ENCODE results near the gene IRX6. TPM values are rescaled to one million over a fixed set of nuclear protein-coding genes. Genes with fewer than 3 reads are reported as not detected.

The IRX6 gene
- total and polyA plus RNA-seq, 4 donors: 0.37 to 6.3 (median 4.0) TPM

DNA sequence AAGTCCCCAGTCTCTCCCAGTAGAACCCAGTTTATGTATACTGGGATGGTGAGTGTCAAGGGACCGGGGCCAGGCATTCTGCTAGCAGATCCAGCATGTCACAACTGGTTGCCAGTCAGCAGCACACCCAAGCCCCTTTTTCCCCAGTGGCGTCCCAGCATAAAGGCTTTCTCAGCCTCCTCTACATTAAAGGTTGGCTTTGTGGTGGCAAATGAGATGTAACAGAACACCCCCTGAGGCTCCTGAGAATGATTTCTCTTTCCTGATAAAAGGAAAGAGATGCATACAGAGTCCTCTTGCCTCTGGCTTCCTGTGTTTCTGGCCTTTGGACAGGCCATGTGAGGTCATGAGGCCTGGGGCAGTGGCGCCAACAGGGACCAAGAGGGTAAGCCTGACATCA, 27.9 kb downstream of the IRX6 start:
- 90 to 96% methylated on average over 3 of the region's 3 CpGs for WGBS, 2 donors
- Histone ChIP-seq H3K9me3 (ENCODE audit: control insufficient read depth in 4 of 4, insufficient read depth in 3 of 4, low read length in 3 of 4) (peaks cover 0 to 2% (median 0%) of the 10 kb centered on the region in 4 donors), H3K4me1 (ENCODE audit: control insufficient read depth in 5 of 5, insufficient read depth in 5 of 5, low read length in 5 of 5) (no peaks in the 10 kb centered on the region), H3K9ac (ENCODE audit: insufficient read depth in 1 of 2, low read length in 2 of 2) (no peak overlapping the region), H3K27ac (ENCODE audit: low read depth in 1 of 2, low read length in 1 of 2) (no peak overlapping the region), H3K36me3 (ENCODE audit: control insufficient read depth in 4 of 4, insufficient read depth in 4 of 4, low read length in 4 of 4) (no peaks in the 10 kb centered on the region), H3K4me3 (no peak overlapping the region), H3K27me3 (ENCODE audit: control insufficient read depth in 3 of 3, insufficient read depth in 3 of 3, low read length in 2 of 3) (no peaks in the 10 kb centered on the region)
- TF ChIP-seq, protein P1, sequence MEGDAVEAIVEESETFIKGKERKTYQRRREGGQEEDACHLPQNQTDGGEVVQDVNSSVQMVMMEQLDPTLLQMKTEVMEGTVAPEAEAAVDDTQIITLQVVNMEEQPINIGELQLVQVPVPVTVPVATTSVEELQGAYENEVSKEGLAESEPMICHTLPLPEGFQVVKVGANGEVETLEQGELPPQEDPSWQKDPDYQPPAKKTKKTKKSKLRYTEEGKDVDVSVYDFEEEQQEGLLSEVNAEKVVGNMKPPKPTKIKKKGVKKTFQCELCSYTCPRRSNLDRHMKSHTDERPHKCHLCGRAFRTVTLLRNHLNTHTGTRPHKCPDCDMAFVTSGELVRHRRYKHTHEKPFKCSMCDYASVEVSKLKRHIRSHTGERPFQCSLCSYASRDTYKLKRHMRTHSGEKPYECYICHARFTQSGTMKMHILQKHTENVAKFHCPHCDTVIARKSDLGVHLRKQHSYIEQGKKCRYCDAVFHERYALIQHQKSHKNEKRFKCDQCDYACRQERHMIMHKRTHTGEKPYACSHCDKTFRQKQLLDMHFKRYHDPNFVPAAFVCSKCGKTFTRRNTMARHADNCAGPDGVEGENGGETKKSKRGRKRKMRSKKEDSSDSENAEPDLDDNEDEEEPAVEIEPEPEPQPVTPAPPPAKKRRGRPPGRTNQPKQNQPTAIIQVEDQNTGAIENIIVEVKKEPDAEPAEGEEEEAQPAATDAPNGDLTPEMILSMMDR (IDR thresholded peaks at IDR 0.05; ENCODE audit: control extremely low read depth, extremely low read depth): no peak
- DNase-seq (no peak), ATAC-seq (ENCODE audit: insufficient read depth, low FRiP score) (no peak)

DNA sequence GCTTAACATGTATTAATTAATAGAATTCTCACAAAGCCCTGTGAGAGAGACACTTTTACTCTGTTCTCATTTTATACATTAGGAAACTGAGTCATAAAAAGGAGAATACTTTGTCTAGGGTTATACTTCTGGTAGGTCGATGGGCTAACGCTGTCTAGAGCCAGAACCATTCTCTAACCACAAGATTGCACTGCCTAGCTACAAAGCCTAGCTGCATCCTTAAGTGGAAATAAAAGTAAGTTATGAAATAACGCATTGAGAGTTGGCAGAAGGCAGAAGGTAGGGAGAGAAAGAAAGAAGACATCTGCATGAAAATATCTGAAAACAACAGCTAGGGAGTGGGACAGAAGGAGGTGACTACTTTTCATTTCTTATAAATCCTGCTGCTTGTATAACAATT, 33.2 kb downstream of the IRX6 start:
- 68 to 80% methylated on average over 3 of the region's 3 CpGs for WGBS, 2 donors
- TF ChIP-seq, protein P1 (IDR thresholded peaks at IDR 0.05; ENCODE audit: control extremely low read depth, extremely low read depth): no peak

DNA sequence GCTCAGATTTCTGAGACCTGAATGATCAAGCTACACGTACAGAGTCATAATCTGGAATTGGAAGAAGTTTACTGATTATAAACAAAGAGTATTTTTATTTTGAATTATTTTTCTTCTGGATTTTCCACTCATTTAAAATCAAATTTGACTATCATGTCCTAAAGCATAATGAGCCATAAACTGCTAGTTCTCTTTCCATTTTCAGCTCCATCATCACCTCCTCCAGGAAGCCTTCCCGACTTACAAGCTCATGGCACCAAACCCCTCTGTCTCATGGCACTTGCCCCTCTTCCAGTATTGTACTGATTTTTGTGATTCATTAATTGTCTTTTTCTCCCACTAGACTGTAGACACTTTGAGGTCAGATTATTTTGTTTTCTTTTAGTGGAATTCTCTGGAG, 35.9 kb downstream of the IRX6 start:
- Histone ChIP-seq H3K27me3 (ENCODE audit: control insufficient read depth in 3 of 3, insufficient read depth in 3 of 3, low read length in 2 of 3) (peaks cover 0 to 7% (median 6%) of the 10 kb centered on the region in 3 donors), H3K4me3 (no peak overlapping the region), H3K27ac (ENCODE audit: low read depth in 1 of 2, low read length in 1 of 2) (no peak overlapping the region), H3K36me3 (ENCODE audit: control insufficient read depth in 4 of 4, insufficient read depth in 4 of 4, low read length in 4 of 4) (no peaks in the 10 kb centered on the region), H3K9ac (ENCODE audit: insufficient read depth in 1 of 2, low read length in 2 of 2) (no peak overlapping the region), H3K4me1 (ENCODE audit: control insufficient read depth in 5 of 5, insufficient read depth in 5 of 5, low read length in 5 of 5) (no peaks in the 10 kb centered on the region), H3K9me3 (ENCODE audit: control insufficient read depth in 4 of 4, insufficient read depth in 3 of 4, low read length in 3 of 4) (peaks cover 0 to 4% (median 0%) of the 10 kb centered on the region in 4 donors)
- TF ChIP-seq, protein P1 (IDR thresholded peaks at IDR 0.05; ENCODE audit: control extremely low read depth, extremely low read depth): no peak
- ATAC-seq (ENCODE audit: insufficient read depth, low FRiP score) (no peak), DNase-seq (no peak)
- WGBS, 2 donors: 88% methylated on average over 2 of the region's 2 CpGs

More for the DNA sequence above, 33.2 kb downstream of the IRX6 start:
- H3K36me3 ChIP-seq (ENCODE audit: control insufficient read depth in 4 of 4, insufficient read depth in 4 of 4, low read length in 4 of 4): no peaks in the 10 kb centered on the region
- H3K27me3 ChIP-seq (ENCODE audit: control insufficient read depth in 3 of 3, insufficient read depth in 3 of 3, low read length in 2 of 3): peaks cover 0 to 7% (median 0%) of the 10 kb centered on the region in 3 donors
- no peak overlapping the region for H3K27ac ChIP-seq (ENCODE audit: low read depth in 1 of 2, low read length in 1 of 2)
- peaks cover 0 to 4% (median 0%) of the 10 kb centered on the region in 4 donors for H3K9me3 ChIP-seq (ENCODE audit: control insufficient read depth in 4 of 4, insufficient read depth in 3 of 4, low read length in 3 of 4)
- ATAC-seq (ENCODE audit: insufficient read depth, low FRiP score) (no peak), DNase-seq (no peak)
- H3K9ac ChIP-seq (ENCODE audit: insufficient read depth in 1 of 2, low read length in 2 of 2): no peak overlapping the region
- no peaks in the 10 kb centered on the region for H3K4me1 ChIP-seq (ENCODE audit: control insufficient read depth in 5 of 5, insufficient read depth in 5 of 5, low read length in 5 of 5)
- no peak overlapping the region for H3K4me3 ChIP-seq

DNA sequence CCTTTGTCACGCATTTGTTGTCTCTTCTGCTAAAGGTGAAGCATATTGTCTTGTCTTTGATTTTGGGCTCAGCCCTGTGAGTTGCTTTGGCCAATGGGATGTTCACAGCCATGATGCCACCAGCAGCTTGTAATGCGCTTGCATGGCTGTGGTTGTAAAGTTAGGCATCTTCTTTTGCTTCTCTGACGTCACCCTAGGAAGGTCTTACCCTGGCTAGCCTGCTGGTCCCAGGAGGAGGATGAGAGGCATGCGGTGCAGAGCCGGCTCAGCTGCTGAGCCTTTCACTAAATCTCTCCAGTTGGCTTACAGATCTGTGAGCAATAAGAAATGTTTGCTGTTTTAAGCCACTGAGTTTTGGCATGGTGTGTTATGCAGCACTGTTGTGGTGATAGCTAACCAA, 40.8 kb downstream of the IRX6 start:
- peaks cover 0 to 19% (median 8%) of the 10 kb centered on the region in 3 donors for H3K27me3 ChIP-seq (ENCODE audit: control insufficient read depth in 3 of 3, insufficient read depth in 3 of 3, low read length in 2 of 3)
- peaks cover 0 to 23% (median 3%) of the 10 kb centered on the region in 5 donors for H3K4me1 ChIP-seq (ENCODE audit: control insufficient read depth in 5 of 5, insufficient read depth in 5 of 5, low read length in 5 of 5)
- ATAC-seq (ENCODE audit: insufficient read depth, low FRiP score): no peak
- H3K27ac ChIP-seq (ENCODE audit: low read depth in 1 of 2, low read length in 1 of 2): no peak overlapping the region
- no peaks in the 10 kb centered on the region for H3K36me3 ChIP-seq (ENCODE audit: control insufficient read depth in 4 of 4, insufficient read depth in 4 of 4, low read length in 4 of 4)
- no peaks in the 10 kb centered on the region for H3K9me3 ChIP-seq (ENCODE audit: control insufficient read depth in 4 of 4, insufficient read depth in 3 of 4, low read length in 3 of 4)
- TF ChIP-seq, protein P1 (IDR thresholded peaks at IDR 0.05; ENCODE audit: control extremely low read depth, extremely low read depth): no peak
- no peak for DNase-seq
- no peak overlapping the region for H3K4me3 ChIP-seq
- 87 to 90% methylated on average over 5 of the region's 5 CpGs for WGBS, 2 donors
- no peak overlapping the region for H3K9ac ChIP-seq (ENCODE audit: insufficient read depth in 1 of 2, low read length in 2 of 2)

Data from lung (tissue), 12 donors.